ENCODE data around the gene MAFB.

The MAFB gene

DNA sequence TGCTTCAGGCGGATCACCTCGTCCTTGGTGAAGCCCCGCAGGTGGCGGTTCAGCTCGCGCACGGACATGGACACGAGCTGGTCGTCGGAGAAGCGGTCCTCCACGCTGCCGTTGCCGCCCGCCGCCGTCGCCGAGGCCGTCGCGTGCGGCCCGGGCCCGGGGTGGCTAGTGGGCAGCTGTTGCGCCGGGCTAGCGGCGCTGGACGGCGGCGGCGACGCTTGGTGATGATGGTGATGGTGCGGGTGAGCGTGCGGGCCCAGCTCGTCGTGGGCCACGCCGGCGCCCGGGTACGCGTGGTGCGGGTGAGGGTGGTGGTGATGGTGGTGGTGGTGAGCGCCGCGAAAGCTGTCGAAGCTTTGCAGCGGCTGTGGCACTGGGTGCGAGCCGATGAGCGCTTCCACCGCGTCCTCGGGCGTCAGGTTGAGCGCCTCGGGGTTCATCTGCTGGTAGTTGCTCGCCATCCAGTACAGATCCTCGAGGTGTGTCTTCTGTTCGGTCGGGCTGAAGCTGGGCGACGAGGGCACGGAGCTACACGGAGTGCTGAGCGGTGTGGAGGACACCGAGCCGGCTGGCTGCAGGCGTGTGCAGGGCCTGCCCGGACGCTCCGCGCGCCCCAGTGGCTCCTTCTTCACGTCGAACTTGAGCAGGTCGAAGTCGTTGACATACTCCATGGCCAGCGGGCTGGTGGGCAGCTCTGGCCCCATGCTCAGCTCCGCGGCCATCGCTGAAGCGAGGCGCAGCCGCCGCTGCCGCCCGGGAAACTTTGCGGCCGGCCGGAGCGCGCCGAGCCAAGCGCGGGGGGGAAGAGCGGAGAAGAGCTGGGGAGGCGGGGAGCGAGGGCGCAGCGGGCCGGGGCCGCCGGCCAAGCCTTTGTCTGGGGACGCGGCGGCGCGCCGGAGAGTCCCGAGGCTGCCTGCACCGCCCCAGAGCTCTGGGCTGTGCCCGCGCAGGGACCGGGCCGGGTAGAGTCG lies 622 bp downstream of the MAFB start:
- H3K4me3 ChIP-seq (ENCODE audit: low read depth, low read length) = peak overlapping the region; percentile 90
- DNase-seq (ENCODE audit: low read depth) = no peak
- TF ChIP-seq, protein P1, sequence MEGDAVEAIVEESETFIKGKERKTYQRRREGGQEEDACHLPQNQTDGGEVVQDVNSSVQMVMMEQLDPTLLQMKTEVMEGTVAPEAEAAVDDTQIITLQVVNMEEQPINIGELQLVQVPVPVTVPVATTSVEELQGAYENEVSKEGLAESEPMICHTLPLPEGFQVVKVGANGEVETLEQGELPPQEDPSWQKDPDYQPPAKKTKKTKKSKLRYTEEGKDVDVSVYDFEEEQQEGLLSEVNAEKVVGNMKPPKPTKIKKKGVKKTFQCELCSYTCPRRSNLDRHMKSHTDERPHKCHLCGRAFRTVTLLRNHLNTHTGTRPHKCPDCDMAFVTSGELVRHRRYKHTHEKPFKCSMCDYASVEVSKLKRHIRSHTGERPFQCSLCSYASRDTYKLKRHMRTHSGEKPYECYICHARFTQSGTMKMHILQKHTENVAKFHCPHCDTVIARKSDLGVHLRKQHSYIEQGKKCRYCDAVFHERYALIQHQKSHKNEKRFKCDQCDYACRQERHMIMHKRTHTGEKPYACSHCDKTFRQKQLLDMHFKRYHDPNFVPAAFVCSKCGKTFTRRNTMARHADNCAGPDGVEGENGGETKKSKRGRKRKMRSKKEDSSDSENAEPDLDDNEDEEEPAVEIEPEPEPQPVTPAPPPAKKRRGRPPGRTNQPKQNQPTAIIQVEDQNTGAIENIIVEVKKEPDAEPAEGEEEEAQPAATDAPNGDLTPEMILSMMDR (IDR thresholded peaks at IDR 0.05; ENCODE audit: control insufficient read depth, extremely low read depth, insufficient read depth) = no peak

DNA sequence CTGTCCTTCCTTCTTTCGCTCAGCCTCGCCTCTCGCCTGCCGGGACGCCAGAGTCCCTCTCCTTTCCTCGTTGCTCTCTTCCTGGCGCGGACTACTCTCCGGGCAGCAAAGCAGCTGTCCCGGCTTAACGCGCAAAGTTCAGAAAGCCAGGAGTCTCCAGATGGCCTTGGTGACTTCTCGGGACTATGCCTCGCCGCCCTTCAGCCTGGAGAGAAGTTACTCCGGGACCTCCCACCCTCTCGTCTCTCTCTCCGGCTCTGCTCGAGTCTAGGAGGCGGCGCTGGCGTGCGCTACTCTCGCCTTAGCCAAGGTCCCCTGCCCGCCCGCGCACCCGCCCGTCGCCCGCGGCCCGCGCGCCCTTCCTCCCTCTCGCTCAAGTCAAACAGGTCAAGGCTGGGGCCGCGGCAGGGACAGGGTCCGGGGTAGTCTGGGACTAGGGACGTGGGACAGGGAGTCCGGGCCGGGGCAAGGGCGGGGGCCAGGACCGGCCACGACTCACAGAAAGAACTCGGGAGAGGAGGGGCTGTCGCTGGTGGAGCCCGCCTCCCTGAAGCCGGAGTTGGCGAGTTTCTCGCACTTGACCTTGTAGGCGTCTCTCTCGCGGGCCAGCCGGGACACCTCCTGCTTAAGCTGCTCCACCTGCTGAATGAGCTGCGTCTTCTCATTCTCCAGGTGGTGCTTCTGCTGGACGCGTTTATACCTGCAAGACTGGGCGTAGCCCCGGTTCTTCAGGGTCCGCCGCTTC lies 1.5 kb downstream of the MAFB start:
- TF ChIP-seq, protein P1 (IDR thresholded peaks at IDR 0.05; ENCODE audit: control insufficient read depth, extremely low read depth, insufficient read depth) = peak; percentile 40
- peak; percentile 85 for DNase-seq (ENCODE audit: low read depth)
- peak overlapping the region; percentile 90 for H3K4me3 ChIP-seq (ENCODE audit: low read depth, low read length)

DNA sequence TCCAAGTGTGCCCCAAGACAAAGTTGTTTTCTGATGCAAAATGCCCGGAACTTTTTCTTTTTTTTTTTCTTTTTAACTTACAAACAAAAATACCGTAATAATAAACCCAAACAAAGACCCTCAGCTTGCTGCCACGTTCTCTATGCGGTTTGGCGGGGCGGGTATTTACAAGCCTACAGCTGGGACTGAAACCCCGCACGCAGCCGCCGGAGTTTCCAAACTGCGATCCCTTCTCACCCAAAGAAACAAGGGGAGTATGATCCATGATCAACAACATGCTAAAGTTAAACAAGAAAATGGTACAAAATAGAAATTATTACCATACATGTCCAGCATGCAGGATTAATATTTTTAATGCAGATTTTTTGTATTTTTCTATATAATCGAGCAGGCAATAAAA lies 2.1 kb downstream of the MAFB start:
- H3K4me3 ChIP-seq (ENCODE audit: low read depth, low read length) = peak overlapping the region; percentile 90
- TF ChIP-seq, protein P1 (IDR thresholded peaks at IDR 0.05; ENCODE audit: control insufficient read depth, extremely low read depth, insufficient read depth) = no peak
- no peak for DNase-seq (ENCODE audit: low read depth)

DNA sequence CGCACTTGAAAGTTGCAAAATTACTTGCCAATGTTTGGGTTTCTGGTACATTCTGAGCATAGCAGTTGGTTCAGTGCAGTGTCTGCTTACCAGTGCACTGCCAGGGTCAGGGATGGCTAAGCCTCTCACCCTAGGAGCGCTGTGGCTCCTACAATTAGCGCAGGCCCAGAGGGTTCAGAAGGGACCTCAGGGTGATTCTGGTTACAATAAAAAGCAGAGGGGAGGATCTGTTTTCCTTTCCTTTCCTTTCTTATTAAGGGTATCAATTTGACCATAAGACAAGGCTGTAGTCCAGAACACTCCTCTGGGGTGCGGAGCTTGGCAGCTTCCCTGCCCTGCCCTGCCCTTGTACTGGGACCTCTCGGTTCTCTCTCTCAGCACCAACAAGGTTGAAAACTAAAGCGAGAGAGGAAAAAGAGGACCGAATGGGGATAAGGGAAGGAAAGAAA lies 2.6 kb downstream of the MAFB start:
- no peak for DNase-seq (ENCODE audit: low read depth)
- TF ChIP-seq, protein P1 (IDR thresholded peaks at IDR 0.05; ENCODE audit: control insufficient read depth, extremely low read depth, insufficient read depth) = no peak
- peak overlapping the region; percentile 90 for H3K4me3 ChIP-seq (ENCODE audit: low read depth, low read length)

DNA sequence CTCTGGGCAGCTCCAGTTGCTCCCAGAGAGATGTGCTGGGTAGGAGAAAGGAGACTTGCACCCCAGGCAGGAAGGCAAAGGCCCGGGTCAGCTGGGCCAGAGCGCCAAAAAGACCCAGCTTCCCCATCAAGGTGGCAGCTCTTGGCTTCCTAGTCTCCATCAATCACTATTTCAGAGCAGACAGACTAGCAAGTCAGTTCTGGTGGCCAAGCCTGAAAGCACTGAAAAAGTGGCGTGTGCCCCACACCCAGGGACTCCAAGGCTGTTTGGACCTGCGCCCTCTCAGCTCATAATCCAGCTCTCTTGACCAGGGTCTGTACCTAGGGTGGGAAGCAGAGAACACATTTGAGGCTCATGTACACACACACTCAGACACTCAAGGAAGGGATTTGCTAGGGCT lies 3.7 kb downstream of the MAFB start:
- DNase-seq (ENCODE audit: low read depth) = no peak
- TF ChIP-seq, protein P1 (IDR thresholded peaks at IDR 0.05; ENCODE audit: control insufficient read depth, extremely low read depth, insufficient read depth) = no peak
- peak overlapping the region; percentile 90 for H3K4me3 ChIP-seq (ENCODE audit: low read depth, low read length)

DNA sequence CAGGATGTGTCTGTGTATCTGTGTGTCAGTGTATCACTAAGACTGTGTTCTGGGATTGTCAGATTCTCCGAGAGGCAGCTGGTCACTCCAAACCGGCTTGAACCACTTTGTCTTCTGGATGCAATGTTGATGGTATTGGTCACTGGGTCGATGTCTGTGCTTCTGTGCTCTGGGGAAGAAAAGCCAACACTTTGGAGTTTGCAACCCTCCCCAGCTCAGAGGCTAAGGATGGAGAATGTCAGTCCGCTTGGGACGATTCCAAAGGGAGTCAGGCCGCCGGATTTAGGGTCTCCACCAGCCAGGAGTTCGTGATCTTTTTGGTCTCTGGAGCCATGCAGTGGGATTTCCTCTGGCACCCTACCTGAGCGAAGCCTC lies 5.2 kb downstream of the MAFB start:
- no peak overlapping the region for H3K4me3 ChIP-seq (ENCODE audit: low read depth, low read length)
- TF ChIP-seq, protein P1 (IDR thresholded peaks at IDR 0.05; ENCODE audit: control insufficient read depth, extremely low read depth, insufficient read depth) = no peak
- DNase-seq (ENCODE audit: low read depth) = no peak

Data from LNCaP clone FGC (cell line).